GM19467 (cell line): ENCODE data around the gene CNNM2.
"Not testable (repeated sequence)": the region's sequence is repeated elsewhere in the genome, so short reads cannot be mapped to it uniquely, and the experiment has no call there.

Source experiments
- ATAC-seq: cut with Tn5 transposase; IDR thresholded peaks from one replicate; pipeline ENCODE4 v1.9.1; 2021; ENCODE audit warnings: mild to moderate bottlenecking, moderate library complexity; ENCODE audit not compliant: unreplicated experiment

CNNM2 gene

DNA sequence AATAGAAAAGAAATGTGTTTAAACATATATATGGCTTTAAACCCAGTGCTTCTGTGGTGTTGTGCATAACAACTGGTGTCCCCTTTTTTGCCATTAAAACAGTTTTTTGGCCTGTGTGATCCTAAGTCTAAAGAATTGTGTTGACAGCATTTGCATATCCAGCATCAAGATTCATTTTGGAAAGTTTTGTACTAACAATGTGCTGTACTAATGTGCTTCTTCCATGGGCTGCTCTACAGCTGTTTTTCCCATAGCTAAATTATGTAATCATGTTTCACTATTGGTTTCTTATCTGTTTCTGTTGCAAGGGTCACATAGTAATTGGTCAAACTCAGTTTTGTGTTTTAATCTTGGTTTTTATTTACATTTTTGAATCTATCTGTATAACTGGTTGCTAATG lies 5.5 kb downstream of the CNNM2 start:
- no peak for ATAC-seq

DNA sequence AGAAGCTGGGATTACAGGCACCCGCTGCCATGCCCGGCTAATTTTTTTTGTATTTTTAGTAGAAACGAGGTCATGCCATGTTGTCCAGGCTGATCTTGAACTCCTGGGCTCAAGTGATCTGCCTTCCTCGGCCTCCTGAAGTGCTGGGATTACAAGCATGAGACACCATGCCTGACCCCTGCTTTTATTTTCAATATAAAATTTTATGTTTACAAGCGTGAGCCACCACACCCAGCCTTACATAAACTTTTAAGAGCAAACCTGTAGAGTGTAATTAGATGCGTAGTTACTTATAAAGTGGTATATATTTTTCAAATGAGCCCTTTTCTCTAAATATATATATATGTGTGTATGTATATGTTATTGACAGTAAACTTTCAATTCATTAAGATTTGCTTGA lies 8.7 kb downstream of the CNNM2 start:
- no peak for ATAC-seq

- no peak for ATAC-seq
These were observed 9.4 kb downstream of the CNNM2 start for GRCh38 chr10:102927311-102928010.

GRCh38 chr10:102928442-102928841 lies 10.3 kb downstream of the CNNM2 start:
- not testable (repeated sequence) for ATAC-seq

- no peak for ATAC-seq
These were observed 12.6 kb downstream of the CNNM2 start for GRCh38 chr10:102930720-102931119.

DNA sequence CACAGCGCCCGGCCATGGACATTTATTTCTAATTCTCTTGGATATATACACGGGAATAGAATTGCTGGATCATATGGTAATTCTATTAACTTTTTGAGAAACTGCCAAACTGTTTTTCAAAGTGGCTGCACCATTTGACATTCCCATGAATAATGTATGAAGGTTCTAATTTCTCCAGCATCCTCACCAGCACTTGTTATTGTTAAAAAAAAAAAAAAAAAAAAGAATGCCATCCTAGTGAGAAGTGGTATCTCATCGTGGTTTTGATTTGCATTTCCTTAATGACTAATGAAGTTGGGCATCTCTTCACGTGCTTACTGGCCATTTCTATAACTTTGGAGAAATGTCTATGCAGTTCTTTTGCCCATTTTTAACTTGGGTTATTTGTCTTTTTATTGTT lies 13.5 kb downstream of the CNNM2 start:
- no peak for ATAC-seq

DNA sequence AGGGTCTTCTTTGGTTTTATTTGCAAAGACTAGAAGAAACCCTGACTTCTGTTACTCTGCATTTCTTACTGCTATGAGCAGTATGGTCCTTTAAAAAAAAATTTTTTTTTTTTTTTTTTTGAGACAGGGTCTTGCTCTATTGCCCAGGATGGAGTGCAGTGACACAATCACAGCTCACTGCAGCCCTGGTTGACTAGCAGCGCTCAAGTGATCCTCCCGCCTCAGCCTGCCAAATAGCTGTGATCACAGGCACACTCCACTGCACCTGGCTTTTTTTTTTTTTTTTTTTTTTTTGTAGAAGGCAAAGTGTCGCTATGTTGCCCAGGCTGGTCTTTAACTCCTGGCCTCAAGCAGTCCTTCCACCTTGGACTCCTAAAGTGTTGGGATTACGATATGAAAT lies 17.4 kb downstream of the CNNM2 start:
- ATAC-seq, result no peak

GRCh38 chr10:102935939-102936605 lies 18.0 kb downstream of the CNNM2 start:
- no peak for ATAC-seq

DNA sequence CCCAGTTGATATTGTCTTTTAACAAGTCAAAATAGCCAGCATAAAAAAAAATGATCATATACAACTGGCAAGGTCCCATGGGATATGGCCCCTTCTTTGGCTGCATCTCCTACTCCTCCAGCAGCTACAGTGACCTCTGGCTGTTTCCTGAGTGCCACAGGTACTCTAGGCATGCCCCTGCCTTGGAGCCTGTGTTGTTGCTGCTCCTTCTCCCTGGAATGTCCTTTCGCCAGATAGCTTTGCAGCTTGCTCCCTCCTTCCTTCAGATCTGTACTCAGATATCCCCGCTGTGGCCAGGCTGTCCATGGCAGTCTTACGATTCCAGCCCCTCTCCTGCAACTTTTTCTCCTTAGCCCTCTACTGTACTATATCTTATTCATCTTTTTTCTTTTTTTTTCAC lies 23.3 kb downstream of the CNNM2 start:
- no peak for ATAC-seq

DNA sequence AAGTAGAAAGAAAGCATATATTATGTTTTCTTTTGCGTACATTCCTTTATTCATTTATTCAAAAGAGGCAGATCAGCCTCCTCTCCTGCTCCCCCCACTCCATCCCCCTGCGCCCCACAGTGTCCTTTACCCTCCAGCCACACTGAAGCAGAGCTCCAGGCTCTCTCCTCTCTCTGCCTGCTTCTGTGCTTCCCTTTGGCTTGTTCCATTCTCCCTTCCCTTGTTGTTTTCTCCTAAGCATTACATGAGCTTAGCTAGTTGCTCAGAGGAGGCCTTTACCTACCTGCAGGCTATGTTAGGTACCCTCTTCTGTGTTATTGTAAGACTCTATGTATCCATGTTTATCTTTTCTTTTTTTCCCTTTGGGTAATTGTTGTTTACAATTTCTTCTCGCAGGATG lies 27.4 kb downstream of the CNNM2 start:
- ATAC-seq, result no peak

GRCh38 chr10:102945962-102946361 lies 27.9 kb downstream of the CNNM2 start:
- ATAC-seq, result no peak

- ATAC-seq, result no peak
These were observed 28.9 kb downstream of the CNNM2 start for GRCh38 chr10:102946992-102947391.

DNA sequence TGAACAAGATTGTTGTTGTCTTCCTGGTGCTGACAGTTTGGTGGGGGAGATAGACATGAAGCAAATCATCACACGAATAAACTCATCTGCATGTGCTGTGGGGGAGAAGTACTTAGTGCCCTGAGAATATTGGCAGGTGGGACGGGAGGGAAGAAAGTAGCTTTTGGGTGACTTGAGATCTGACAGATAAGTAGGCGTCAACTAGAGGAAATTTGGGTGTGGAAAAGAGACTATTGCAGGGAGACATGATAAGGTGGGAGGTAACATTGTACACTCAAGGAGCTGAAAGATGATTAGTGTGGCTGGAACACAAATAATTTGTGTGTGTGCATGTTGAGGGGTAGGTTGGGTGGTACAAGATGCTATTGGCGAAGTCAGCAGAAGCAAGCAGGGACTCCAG lies 30.1 kb downstream of the CNNM2 start:
- ATAC-seq, result no peak

GRCh38 chr10:102948786-102949185 lies 30.7 kb downstream of the CNNM2 start:
- ATAC-seq, result no peak

- ATAC-seq, result no peak
These were observed 31.8 kb downstream of the CNNM2 start for GRCh38 chr10:102949916-102950315.

GRCh38 chr10:102951316-102951715 lies 33.2 kb downstream of the CNNM2 start:
- no peak for ATAC-seq

DNA sequence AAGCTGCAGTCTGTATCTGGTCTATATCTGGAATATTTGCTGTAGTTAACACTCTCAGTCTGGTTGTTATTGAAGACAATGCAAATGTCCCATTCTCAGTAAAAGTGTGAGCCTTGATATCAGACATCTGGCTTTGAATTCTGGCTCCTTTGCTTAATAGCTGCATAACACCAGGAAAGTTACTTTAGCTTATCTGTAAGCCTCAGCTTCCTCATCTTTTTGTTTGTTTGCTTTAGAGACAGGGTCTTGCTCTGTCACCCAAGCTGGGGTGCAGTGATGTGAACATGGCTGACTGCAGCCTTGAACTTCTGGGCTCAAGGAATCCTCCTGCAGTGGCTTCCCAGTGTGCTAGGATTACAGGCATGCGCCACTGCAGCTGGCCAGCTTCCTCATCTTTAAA lies 41.3 kb downstream of the CNNM2 start:
- no peak for ATAC-seq

GRCh38 chr10:102960157-102960556 lies 42.1 kb downstream of the CNNM2 start:
- ATAC-seq, result no peak

DNA sequence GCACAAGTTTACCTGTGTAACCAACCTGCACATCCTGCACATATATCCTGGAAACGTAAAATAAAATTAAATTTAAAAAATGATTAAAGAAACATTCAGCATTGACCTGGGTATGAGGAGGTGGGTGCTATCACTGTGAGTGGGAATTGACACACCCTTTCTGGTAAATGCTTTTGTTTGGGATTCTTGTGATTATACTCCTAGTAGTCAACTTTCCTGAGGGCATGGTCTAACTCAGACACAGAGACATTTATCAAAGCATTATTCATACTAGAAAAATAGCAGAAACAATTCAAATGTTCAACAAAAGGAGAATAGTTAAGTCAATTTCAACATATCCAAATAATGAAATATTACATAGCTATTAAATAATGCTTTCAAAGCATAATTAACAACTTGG lies 44.2 kb downstream of the CNNM2 start:
- ATAC-seq, result no peak

DNA sequence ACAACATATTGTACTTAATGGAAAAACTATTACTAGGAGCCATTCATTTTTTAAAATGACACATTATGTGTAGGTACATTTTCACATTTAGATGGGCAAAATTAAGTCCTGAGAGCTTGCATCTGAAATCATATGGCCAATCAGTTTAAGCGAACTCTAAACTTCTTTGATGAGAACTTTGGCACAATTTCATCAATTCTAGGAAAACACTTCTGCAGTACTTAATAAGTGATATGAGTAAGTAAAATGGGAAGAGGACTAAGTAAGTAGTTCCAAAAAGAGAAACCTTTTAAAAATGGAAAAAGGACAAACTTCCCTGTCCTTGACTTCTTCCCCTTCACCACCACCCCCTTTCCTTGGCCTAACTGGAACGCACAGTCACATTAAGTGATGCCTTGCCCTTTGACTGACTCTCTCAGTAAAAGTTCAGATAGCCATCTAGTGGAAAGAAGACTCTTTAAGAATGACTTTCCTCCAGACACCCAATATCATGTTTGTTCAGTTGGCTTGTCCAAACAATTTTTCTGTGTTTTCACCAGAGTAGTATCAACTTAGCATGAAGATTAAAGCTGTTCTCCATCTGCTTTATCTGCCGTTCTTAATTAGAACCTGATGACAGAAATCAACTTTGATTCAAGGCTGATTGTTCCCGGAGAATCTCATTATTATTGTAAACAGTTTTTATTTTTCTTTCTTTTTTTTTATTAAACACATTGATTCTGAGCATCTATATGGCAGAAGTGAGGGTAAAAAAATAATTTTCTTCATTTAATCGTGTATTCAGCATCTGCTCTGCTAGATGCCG lies 45.1 kb downstream of the CNNM2 start:
- ATAC-seq, result no peak

- ATAC-seq, result no peak
These were observed 45.6 kb downstream of the CNNM2 start for GRCh38 chr10:102963756-102964025.

GRCh38 chr10:102964064-102964463 lies 46.0 kb downstream of the CNNM2 start:
- not testable (repeated sequence) for ATAC-seq
